ENCODE results near the gene TMEM86A. TPM values are rescaled to one million over a fixed set of nuclear protein-coding genes. Genes with fewer than 3 reads are reported as not detected.

Gene TMEM86A
- total RNA-seq, 1 experiment from 2014 or later: 1.5 TPM

GRCh38 chr11:18705651-18706281 is 7.2 kb downstream of the TMEM86A start:
- DNase-seq: peak; percentile 70
- peaks cover 7% of the 10 kb centered on the region; the same call in 1 of the 2 replicates for H3K27me3 ChIP-seq (ENCODE audit: control insufficient read depth, insufficient read depth, low read length)
- no peak overlapping the region; the same call in 1 of the 2 replicates for H3K4me3 ChIP-seq (ENCODE audit: insufficient read depth, low read depth, low read length)
- no peaks in the 10 kb centered on the region for H3K36me3 ChIP-seq (replicated peaks; ENCODE audit: control insufficient read depth, insufficient read depth, low read length)

GRCh38 chr11:18706330-18707243 is 8.0 kb downstream of the TMEM86A start:
- DNase-seq: peak; percentile 84
- Histone ChIP-seq H3K27me3 (ENCODE audit: control insufficient read depth, insufficient read depth, low read length) (peaks cover 7% of the 10 kb centered on the region; the same call in 1 of the 2 replicates), H3K36me3 (replicated peaks; ENCODE audit: control insufficient read depth, insufficient read depth, low read length) (no peaks in the 10 kb centered on the region), H3K4me3 (ENCODE audit: insufficient read depth, low read depth, low read length) (no peak overlapping the region)

- peak; percentile 9 for DNase-seq
- Histone ChIP-seq H3K36me3 (replicated peaks; ENCODE audit: control insufficient read depth, insufficient read depth, low read length) (no peaks in the 10 kb centered on the region), H3K27me3 (ENCODE audit: control insufficient read depth, insufficient read depth, low read length) (peaks cover 7% of the 10 kb centered on the region; the same call in 1 of the 2 replicates), H3K4me3 (ENCODE audit: insufficient read depth, low read depth, low read length) (no peak overlapping the region)
These were observed 9.3 kb downstream of the TMEM86A start for GRCh38 chr11:18707811-18708340.

- peaks cover 4% of the 10 kb centered on the region; the same call in 1 of the 2 replicates for H3K27me3 ChIP-seq (ENCODE audit: control insufficient read depth, insufficient read depth, low read length)
- H3K4me3 ChIP-seq (ENCODE audit: insufficient read depth, low read depth, low read length): no peak overlapping the region
- DNase-seq: no peak
- H3K36me3 ChIP-seq (replicated peaks; ENCODE audit: control insufficient read depth, insufficient read depth, low read length): no peaks in the 10 kb centered on the region
These were observed 10.8 kb downstream of the TMEM86A start for GRCh38 chr11:18709414-18709813.

GRCh38 chr11:18710545-18710944 is 12.0 kb downstream of the TMEM86A start:
- Histone ChIP-seq H3K4me3 (ENCODE audit: insufficient read depth, low read depth, low read length) (no peak overlapping the region), H3K36me3 (replicated peaks; ENCODE audit: control insufficient read depth, insufficient read depth, low read length) (no peaks in the 10 kb centered on the region), H3K27me3 (ENCODE audit: control insufficient read depth, insufficient read depth, low read length) (peaks cover 6% of the 10 kb centered on the region; the same call in 1 of the 2 replicates)
- no peak for DNase-seq

- Histone ChIP-seq H3K4me3 (ENCODE audit: insufficient read depth, low read depth, low read length) (no peak overlapping the region), H3K27me3 (ENCODE audit: control insufficient read depth, insufficient read depth, low read length) (peaks cover 14% of the 10 kb centered on the region; the same call in 1 of the 2 replicates), H3K36me3 (replicated peaks; ENCODE audit: control insufficient read depth, insufficient read depth, low read length) (no peaks in the 10 kb centered on the region)
- DNase-seq: no peak
These were observed 15.3 kb downstream of the TMEM86A start for GRCh38 chr11:18713646-18714442.

GRCh38 chr11:18714443-18714780 is 15.8 kb downstream of the TMEM86A start:
- no peak for DNase-seq
- H3K36me3 ChIP-seq (replicated peaks; ENCODE audit: control insufficient read depth, insufficient read depth, low read length): no peaks in the 10 kb centered on the region

GRCh38 chr11:18715476-18715875 is 16.9 kb downstream of the TMEM86A start:
- H3K27me3 ChIP-seq (ENCODE audit: control insufficient read depth, insufficient read depth, low read length): peaks cover 14% of the 10 kb centered on the region; the same call in 1 of the 2 replicates
- no peak overlapping the region for H3K4me3 ChIP-seq (ENCODE audit: insufficient read depth, low read depth, low read length)
- H3K36me3 ChIP-seq (replicated peaks; ENCODE audit: control insufficient read depth, insufficient read depth, low read length): no peaks in the 10 kb centered on the region
- DNase-seq: no peak

More at GRCh38 chr11:18714443-18714780, 15.8 kb downstream of the TMEM86A start:
- peaks cover 12% of the 10 kb centered on the region; the same call in 1 of the 2 replicates for H3K27me3 ChIP-seq (ENCODE audit: control insufficient read depth, insufficient read depth, low read length)
- no peak overlapping the region for H3K4me3 ChIP-seq (ENCODE audit: insufficient read depth, low read depth, low read length)

- H3K4me3 ChIP-seq (ENCODE audit: insufficient read depth, low read depth, low read length): no peak overlapping the region
- no peak for DNase-seq
- H3K36me3 ChIP-seq (replicated peaks; ENCODE audit: control insufficient read depth, insufficient read depth, low read length): no peaks in the 10 kb centered on the region
- H3K27me3 ChIP-seq (ENCODE audit: control insufficient read depth, insufficient read depth, low read length): peaks cover 17% of the 10 kb centered on the region; the same call in 1 of the 2 replicates
These were observed 21.7 kb downstream of the TMEM86A start for GRCh38 chr11:18720091-18720807.

- Histone ChIP-seq H3K36me3 (replicated peaks; ENCODE audit: control insufficient read depth, insufficient read depth, low read length) (no peaks in the 10 kb centered on the region), H3K4me3 (ENCODE audit: insufficient read depth, low read depth, low read length) (peak overlapping the region; percentile 58), H3K27me3 (ENCODE audit: control insufficient read depth, insufficient read depth, low read length) (peaks cover 17% of the 10 kb centered on the region; the same call in 1 of the 2 replicates)
- peak; percentile 94 for DNase-seq
These were observed 22.4 kb downstream of the TMEM86A start for GRCh38 chr11:18720808-18721560.

- peak; percentile 86 for DNase-seq
- peak overlapping the region; percentile 58 for H3K4me3 ChIP-seq (ENCODE audit: insufficient read depth, low read depth, low read length)
These were observed 23.1 kb downstream of the TMEM86A start for GRCh38 chr11:18721561-18722292.

GRCh38 chr11:18722293-18722637 is 23.7 kb downstream of the TMEM86A start:
- Histone ChIP-seq H3K27me3 (ENCODE audit: control insufficient read depth, insufficient read depth, low read length) (peaks cover 14% of the 10 kb centered on the region; the same call in 1 of the 2 replicates), H3K36me3 (replicated peaks; ENCODE audit: control insufficient read depth, insufficient read depth, low read length) (no peaks in the 10 kb centered on the region), H3K4me3 (ENCODE audit: insufficient read depth, low read depth, low read length) (no peak overlapping the region)
- no peak for DNase-seq

More at GRCh38 chr11:18721561-18722292, 23.1 kb downstream of the TMEM86A start:
- Histone ChIP-seq H3K27me3 (ENCODE audit: control insufficient read depth, insufficient read depth, low read length) (peaks cover 16% of the 10 kb centered on the region; the same call in 1 of the 2 replicates), H3K36me3 (replicated peaks; ENCODE audit: control insufficient read depth, insufficient read depth, low read length) (no peaks in the 10 kb centered on the region)

All from H7 (cell line).